ENCODE measurements around the gene POLR2M.

DNA sequence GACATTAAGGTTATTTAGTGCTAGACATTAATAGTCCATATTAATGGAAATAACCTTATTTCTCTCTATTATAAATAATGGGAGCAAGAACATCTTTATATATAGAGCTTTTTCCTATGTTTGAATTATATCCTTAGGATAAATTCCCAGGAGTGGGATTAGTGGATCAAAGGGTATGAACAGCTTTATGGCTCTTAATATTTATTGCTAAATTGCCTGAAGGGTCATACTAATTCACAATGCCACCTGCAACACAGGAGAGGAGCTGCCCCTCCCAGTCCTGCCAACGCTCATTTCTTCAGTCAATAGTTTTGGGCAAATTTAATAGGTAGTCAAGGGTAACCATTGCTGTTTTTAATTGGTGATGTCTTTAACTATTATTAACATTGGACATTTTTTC is 48.9 kb upstream of the POLR2M start:
- no peak for TF ChIP-seq POLR2AphosphoS5 (IDR thresholded peaks at IDR 0.05; ENCODE audit: low read depth, low read length)
- TF ChIP-seq SIN3A (IDR thresholded peaks at IDR 0.05; ENCODE audit: borderline replicate concordance, insufficient read depth, low read length): no peak

All from PFSK-1 (cell line).